ENCODE data around the gene KPNA1.

KPNA1 gene

GRCh38 chr3:122548619-122549018, 33.9 kb upstream of the KPNA1 start:
- Histone ChIP-seq H3K27ac (no peak overlapping the region), H3K36me3 (peaks cover 42 to 90% (median 80%) of the 10 kb centered on the region in 3 donors)

GRCh38 chr3:122548076-122548475, 33.3 kb upstream of the KPNA1 start:
- H3K9me3 ChIP-seq = no peaks in the 10 kb centered on the region
- H3K4me1 ChIP-seq = no peaks in the 10 kb centered on the region
- TF ChIP-seq CTCF (IDR thresholded peaks at IDR 0.05) = no peak
- no peak overlapping the region for H3K4me3 ChIP-seq
- no peak overlapping the region for H3K27ac ChIP-seq
- no peak for DNase-seq
- peaks cover 42 to 89% (median 84%) of the 10 kb centered on the region in 3 donors for H3K36me3 ChIP-seq
- H3K27me3 ChIP-seq = no peaks in the 10 kb centered on the region
- intact Hi-C loops (cut with DNase I; ENCODE audit: low total_unique reads) = no loop called here

More at GRCh38 chr3:122548619-122549018, 33.9 kb upstream of the KPNA1 start:
- H3K27me3 ChIP-seq = no peaks in the 10 kb centered on the region
- no peaks in the 10 kb centered on the region for H3K4me1 ChIP-seq
- no peak for DNase-seq
- H3K4me3 ChIP-seq = no peak overlapping the region
- no peaks in the 10 kb centered on the region for H3K9me3 ChIP-seq
- TF ChIP-seq CTCF (IDR thresholded peaks at IDR 0.05) = no peak
- intact Hi-C loops (cut with DNase I; ENCODE audit: low total_unique reads) = no loop called here

GRCh38 chr3:122546151-122546550, 31.4 kb upstream of the KPNA1 start:
- intact Hi-C loops (cut with DNase I; ENCODE audit: low total_unique reads) = no loop called here
- no peaks in the 10 kb centered on the region for H3K27me3 ChIP-seq
- no peak overlapping the region for H3K27ac ChIP-seq
- H3K4me3 ChIP-seq = no peak overlapping the region
- no peak for TF ChIP-seq CTCF (IDR thresholded peaks at IDR 0.05)
- no peak for DNase-seq
- no peaks in the 10 kb centered on the region for H3K4me1 ChIP-seq
- H3K36me3 ChIP-seq = peaks cover 35 to 85% (median 74%) of the 10 kb centered on the region in 3 donors
- no peaks in the 10 kb centered on the region for H3K9me3 ChIP-seq

GRCh38 chr3:122538956-122539490, 24.3 kb upstream of the KPNA1 start:
- intact Hi-C loops (cut with DNase I; ENCODE audit: low total_unique reads) = no loop called here
- no peak overlapping the region for H3K27ac ChIP-seq
- peaks cover 44 to 64% (median 50%) of the 10 kb centered on the region in 3 donors for H3K36me3 ChIP-seq
- no peaks in the 10 kb centered on the region for H3K27me3 ChIP-seq
- DNase-seq = no peak
- H3K9me3 ChIP-seq = no peaks in the 10 kb centered on the region
- no peak overlapping the region for H3K4me3 ChIP-seq
- TF ChIP-seq CTCF (IDR thresholded peaks at IDR 0.05) = no peak
- no peaks in the 10 kb centered on the region for H3K4me1 ChIP-seq

- DNase-seq = no peak
- TF ChIP-seq CTCF (IDR thresholded peaks at IDR 0.05) = no peak
- intact Hi-C loops (cut with DNase I; ENCODE audit: low total_unique reads) = no loop called here
- Histone ChIP-seq H3K4me3 (no peak overlapping the region), H3K36me3 (peaks cover 60 to 75% (median 64%) of the 10 kb centered on the region in 3 donors), H3K27me3 (no peaks in the 10 kb centered on the region), H3K27ac (no peak overlapping the region), H3K4me1 (no peaks in the 10 kb centered on the region), H3K9me3 (no peaks in the 10 kb centered on the region)
Observed at GRCh38 chr3:122536632-122537001, 21.9 kb upstream of the KPNA1 start.
